Limb (tissue), 2 donors: ENCODE measurements around the gene HOMER2.

ENCODE experiments used
- DNase-seq, 2 donors: peaks; one replicate each; pipeline ENCODE4 v3.0.0-alpha.2; 2016; ENCODE audit errors: extremely low spot score in 2 of 2

Gene HOMER2

GRCh38 chr15:82803793-82804574 is 148.5 kb downstream of the HOMER2 start:
- DNase-seq = no peak

GRCh38 chr15:82802497-82802896 is 150.0 kb downstream of the HOMER2 start:
- no peak for DNase-seq

GRCh38 chr15:82799183-82799841 is 153.2 kb downstream of the HOMER2 start:
- DNase-seq = no peak
